GM06990 (cell line): ENCODE results near the gene ACKR4.

Experiments
- DNase-seq: peaks from one replicate; pipeline ENCODE4 v3.0.0-alpha.2; 2011; ENCODE audit not compliant: insufficient read length; ENCODE audit errors: extremely low read depth
- H3K27me3 ChIP-seq: replicated peaks from 2 replicates; pipeline ENCODE4 v1.6.0; 2011; ENCODE audit warnings: low read length; ENCODE audit not compliant: control insufficient read depth, insufficient read depth
- H3K36me3 ChIP-seq: 2 replicates; pipeline ENCODE4 v1.5.1; 2011; ENCODE audit warnings: low read length; ENCODE audit not compliant: control insufficient read depth, insufficient read depth
- H3K4me3 ChIP-seq: replicated peaks from 2 replicates; pipeline ENCODE4 v1.5.1; 2011; ENCODE audit warnings: low read depth, mild to moderate bottlenecking, control low read depth, low read length
- CTCF ChIP-seq: IDR thresholded peaks from 2 replicates; pipeline ENCODE4 v1.5.1; 2011; ENCODE audit warnings: low read length, control low read depth, mild to moderate bottlenecking, inconsistent platforms; ENCODE audit not compliant: insufficient read depth, poor library complexity, severe bottlenecking

The ACKR4 gene

GRCh38 chr3:132645058-132645457 is 48.0 kb downstream of the ACKR4 start:
- H3K36me3 ChIP-seq, result no peaks in the 10 kb centered on the region; the same call in none of the 2 replicates
- no peak overlapping the region for H3K4me3 ChIP-seq
- TF ChIP-seq CTCF, result no peak
- no peak for DNase-seq
- H3K27me3 ChIP-seq, result no peaks in the 10 kb centered on the region

GRCh38 chr3:132650153-132650552 is 53.1 kb downstream of the ACKR4 start:
- Histone ChIP-seq H3K36me3 (no peaks in the 10 kb centered on the region), H3K4me3 (no peak overlapping the region), H3K27me3 (no peaks in the 10 kb centered on the region)
- DNase-seq, result no peak
- TF ChIP-seq CTCF, result no peak
